GM19099 (cell line): Measurements from ENCODE around the gene MARVELD3.

Source experiments
- POLR2A ChIP-seq: IDR thresholded peaks from 3 replicates; pipeline ENCODE4 v1.6.1; 2011; ENCODE audit warnings: low read depth; ENCODE audit not compliant: insufficient read length; ENCODE audit errors: extremely low read depth

MARVELD3 gene

GRCh38 chr16:71649704-71650103 is 23.7 kb downstream of the MARVELD3 start:
- TF ChIP-seq POLR2A = no peak

GRCh38 chr16:71658771-71659170 is 32.8 kb downstream of the MARVELD3 start:
- no peak for TF ChIP-seq POLR2A

GRCh38 chr16:71659471-71659870 is 33.5 kb downstream of the MARVELD3 start:
- no peak for TF ChIP-seq POLR2A

- no peak for TF ChIP-seq POLR2A
Observed at GRCh38 chr16:71666264-71666663, 40.3 kb downstream of the MARVELD3 start.

GRCh38 chr16:71666928-71667707 is 41.1 kb downstream of the MARVELD3 start:
- no peak for TF ChIP-seq POLR2A

GRCh38 chr16:71669926-71670536 is 44.0 kb downstream of the MARVELD3 start:
- TF ChIP-seq POLR2A = no peak

GRCh38 chr16:71670537-71670936 is 44.6 kb downstream of the MARVELD3 start:
- no peak for TF ChIP-seq POLR2A

GRCh38 chr16:71671165-71671564 is 45.2 kb downstream of the MARVELD3 start:
- no peak for TF ChIP-seq POLR2A

- TF ChIP-seq POLR2A = no peak
Observed at GRCh38 chr16:71672125-71672524, 46.1 kb downstream of the MARVELD3 start.

GRCh38 chr16:71672803-71673581 is 47.0 kb downstream of the MARVELD3 start:
- TF ChIP-seq POLR2A = no peak

GRCh38 chr16:71673582-71673973 is 47.6 kb downstream of the MARVELD3 start:
- no peak for TF ChIP-seq POLR2A

GRCh38 chr16:71674229-71674628 is 48.2 kb downstream of the MARVELD3 start:
- no peak for TF ChIP-seq POLR2A

- no peak for TF ChIP-seq POLR2A
Observed at GRCh38 chr16:71675380-71675779, 49.4 kb downstream of the MARVELD3 start.

- TF ChIP-seq POLR2A = no peak
Observed at GRCh38 chr16:71676236-71676635, 50.3 kb downstream of the MARVELD3 start.

GRCh38 chr16:71681360-71681759 is 55.4 kb downstream of the MARVELD3 start:
- no peak for TF ChIP-seq POLR2A
